Spleen (tissue), 7 donors: Measurements from ENCODE around the gene ARL14.

Source experiments
- POLR2A ChIP-seq, 3 donors: fragments of 450-650 bp; IDR thresholded peaks; one replicate each; pipeline ENCODE4 v1.5.1; 2017; ENCODE audit warnings: antibody characterized with exemption in 3 of 3, mild to moderate bottlenecking in 1 of 3
- TF ChIP-seq, protein P1 (sequence below), 11 experiments: fragments of 200-600 bp in 7 of 11; fragments of 450-650 bp in 4 of 11; sonication (generic) in 4 of 11; IDR thresholded peaks in 8 of 11; conservative IDR thresholded peaks in 3 of 11; 1 replicate in 7 of 11; 2 replicates in 4 of 11; pipeline versions ENCODE4 v1.4.0 to v1.8.0; 2016 to 2021; ENCODE audit warnings: antibody characterized with exemption in 11 of 11, inconsistent platforms in 4 of 11, mild to moderate bottlenecking in 1 of 11
- donor health status: DM: no; HTN: no; CAD: no; lungs with moderate emphysema.
- donor health status: DM: no; HTN: no; CAD: no.
- donor health status: DM: no; HTN: no; CAD: no.

DNA sequence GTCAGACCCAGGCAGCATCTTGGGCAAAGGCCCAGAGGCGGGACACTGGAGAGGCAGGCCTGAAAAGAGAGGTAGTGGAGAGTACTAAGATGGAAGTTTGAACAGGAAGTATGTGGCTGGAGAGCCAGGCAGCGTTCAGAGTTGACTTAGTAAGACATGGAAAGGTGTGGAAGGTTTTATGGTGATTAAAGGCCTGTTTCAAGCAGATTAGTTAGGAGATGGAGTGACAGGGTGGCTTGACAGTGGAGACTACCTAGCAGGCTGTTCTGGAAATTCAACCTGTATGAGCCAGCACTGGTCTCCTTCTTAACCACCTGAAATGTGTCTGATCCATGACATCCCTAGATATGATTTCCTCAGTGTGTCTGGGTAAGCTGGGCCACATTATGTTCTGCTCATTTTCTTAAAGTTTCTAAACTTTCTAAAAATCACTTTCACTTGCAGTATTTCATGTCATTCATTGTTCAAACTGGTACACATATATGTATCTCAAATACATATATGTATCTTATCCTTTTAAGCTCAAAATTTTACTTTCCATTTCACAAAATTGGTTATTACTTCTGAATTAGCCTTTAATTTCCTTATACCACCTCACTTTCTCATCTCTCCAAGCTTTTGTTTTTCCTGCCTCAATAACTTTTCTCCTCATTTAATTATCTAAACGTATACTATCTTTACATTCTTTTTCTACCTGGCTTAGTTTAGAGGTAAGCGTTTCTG, 43.4 kb upstream of the ARL14 start:
- no peak for TF ChIP-seq POLR2A (IDR thresholded peaks at IDR 0.05)
- TF ChIP-seq, protein P1, sequence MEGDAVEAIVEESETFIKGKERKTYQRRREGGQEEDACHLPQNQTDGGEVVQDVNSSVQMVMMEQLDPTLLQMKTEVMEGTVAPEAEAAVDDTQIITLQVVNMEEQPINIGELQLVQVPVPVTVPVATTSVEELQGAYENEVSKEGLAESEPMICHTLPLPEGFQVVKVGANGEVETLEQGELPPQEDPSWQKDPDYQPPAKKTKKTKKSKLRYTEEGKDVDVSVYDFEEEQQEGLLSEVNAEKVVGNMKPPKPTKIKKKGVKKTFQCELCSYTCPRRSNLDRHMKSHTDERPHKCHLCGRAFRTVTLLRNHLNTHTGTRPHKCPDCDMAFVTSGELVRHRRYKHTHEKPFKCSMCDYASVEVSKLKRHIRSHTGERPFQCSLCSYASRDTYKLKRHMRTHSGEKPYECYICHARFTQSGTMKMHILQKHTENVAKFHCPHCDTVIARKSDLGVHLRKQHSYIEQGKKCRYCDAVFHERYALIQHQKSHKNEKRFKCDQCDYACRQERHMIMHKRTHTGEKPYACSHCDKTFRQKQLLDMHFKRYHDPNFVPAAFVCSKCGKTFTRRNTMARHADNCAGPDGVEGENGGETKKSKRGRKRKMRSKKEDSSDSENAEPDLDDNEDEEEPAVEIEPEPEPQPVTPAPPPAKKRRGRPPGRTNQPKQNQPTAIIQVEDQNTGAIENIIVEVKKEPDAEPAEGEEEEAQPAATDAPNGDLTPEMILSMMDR (IDR thresholded peaks at IDR 0.05 in 8 of 11, conservative IDR thresholded peaks at IDR 0.05 in 3 of 11) = no peak
